ENCODE results near the gene MTARC1.
A peak's percentile ranks its signal among the peaks of the same experiment; 100 is the strongest.

The MTARC1 gene

DNA sequence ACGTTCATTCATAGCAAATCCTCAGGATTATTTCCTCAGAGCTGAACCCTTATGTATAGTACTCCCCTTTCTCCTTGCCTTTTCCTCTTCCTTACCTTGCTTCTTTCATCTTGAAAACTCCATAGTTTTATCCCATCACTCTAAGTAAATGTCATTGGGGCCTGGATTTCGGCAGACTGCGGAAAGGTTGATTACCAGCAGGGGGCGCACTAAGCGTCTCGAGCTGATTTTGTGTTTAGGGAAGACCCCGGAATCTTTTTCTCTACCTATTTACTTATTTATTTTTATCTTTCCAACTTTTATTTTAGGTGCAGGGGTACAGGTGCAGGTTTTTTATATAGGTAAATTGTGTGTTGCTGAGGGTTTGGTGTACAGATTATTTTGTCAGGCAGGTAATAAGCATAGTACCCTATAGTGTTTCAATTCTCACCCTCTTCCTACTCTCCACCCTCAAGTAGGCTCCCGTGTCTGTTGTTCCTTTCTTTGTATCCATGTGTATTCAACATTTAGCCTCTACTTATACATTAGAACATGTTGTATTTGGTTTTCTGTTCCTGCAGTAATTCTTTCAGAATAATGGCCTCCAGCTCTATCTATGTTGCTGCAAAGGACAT, 11.4 kb upstream of the MTARC1 start:
- Histone ChIP-seq H3K9ac (ENCODE audit: low read length) (no peak overlapping the region), H3K36me3 (ENCODE audit: insufficient read depth, low read length) (peaks cover 17% of the 10 kb centered on the region), H3K27me3 (ENCODE audit: control insufficient read depth in 1 of 2, insufficient read depth in 2 of 2, low read length in 2 of 2) (no peaks in the 10 kb centered on the region), H3K27ac (ENCODE audit: low read depth, low read length) (no peak overlapping the region), H3K9me3 (ENCODE audit: low read length) (no peaks in the 10 kb centered on the region), H3K4me1 (ENCODE audit: insufficient read depth, low read length) (no peaks in the 10 kb centered on the region), H3K4me3 (ENCODE audit: low read depth in 1 of 2, low read length in 2 of 2) (no peak overlapping the region)

DNA sequence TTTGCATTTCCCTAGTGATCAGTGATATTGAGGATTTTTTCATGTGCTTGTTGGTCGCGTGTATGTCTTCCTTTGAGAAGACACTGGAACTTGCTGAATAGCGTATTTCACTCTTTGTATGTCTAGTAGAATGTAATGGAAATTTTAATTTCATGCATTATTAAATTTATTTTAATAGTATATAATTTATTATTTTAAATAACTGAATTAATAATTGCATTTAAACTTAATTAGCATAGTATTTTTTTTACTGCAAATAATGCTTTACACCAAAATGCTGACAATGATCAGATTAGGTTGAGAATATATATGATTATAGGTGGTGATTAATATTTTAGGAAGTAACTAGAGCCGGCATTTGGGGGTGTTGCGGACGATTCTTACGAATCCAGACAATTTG, 10.5 kb upstream of the MTARC1 start:
- Histone ChIP-seq H3K27me3 (ENCODE audit: control insufficient read depth in 1 of 2, insufficient read depth in 2 of 2, low read length in 2 of 2) (no peaks in the 10 kb centered on the region), H3K4me3 (ENCODE audit: low read depth in 1 of 2, low read length in 2 of 2) (no peak overlapping the region), H3K27ac (ENCODE audit: low read depth, low read length) (no peak overlapping the region), H3K4me1 (ENCODE audit: insufficient read depth, low read length) (no peaks in the 10 kb centered on the region), H3K36me3 (ENCODE audit: insufficient read depth, low read length) (peaks cover 8% of the 10 kb centered on the region), H3K9me3 (ENCODE audit: low read length) (no peaks in the 10 kb centered on the region), H3K9ac (ENCODE audit: low read length) (no peak overlapping the region)

DNA sequence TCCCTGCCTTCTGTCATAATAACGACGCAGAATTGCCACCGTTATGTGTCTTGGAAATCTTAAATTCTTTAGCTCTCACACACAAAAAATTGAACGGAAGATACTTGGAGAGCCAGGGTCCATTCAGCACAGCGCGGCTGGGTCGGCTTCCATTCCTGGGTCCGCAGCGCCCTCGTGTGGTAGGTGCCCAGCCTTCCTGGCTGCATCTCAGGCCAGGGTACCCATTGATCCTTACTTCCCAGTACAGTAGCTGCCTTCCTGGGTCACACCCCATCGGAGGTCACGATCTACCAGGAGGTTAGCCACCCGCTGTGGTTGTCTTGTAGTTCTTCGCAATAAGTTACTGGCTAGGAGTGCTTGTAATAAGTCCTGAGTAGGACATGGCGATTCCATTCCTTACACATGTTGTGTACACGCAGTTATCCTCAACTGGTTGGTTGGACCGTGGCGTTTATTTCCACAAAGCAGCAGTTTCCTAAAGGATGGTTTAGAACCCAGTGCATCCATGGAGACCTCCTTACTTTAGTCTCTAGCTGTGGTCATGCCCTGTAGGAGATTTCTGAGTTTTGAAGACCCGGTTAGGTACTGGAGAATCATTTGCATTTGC, 9.9 kb upstream of the MTARC1 start:
- Histone ChIP-seq H3K4me3 (ENCODE audit: low read depth in 1 of 2, low read length in 2 of 2) (no peak overlapping the region), H3K9ac (ENCODE audit: low read length) (no peak overlapping the region), H3K4me1 (ENCODE audit: insufficient read depth, low read length) (no peaks in the 10 kb centered on the region), H3K36me3 (ENCODE audit: insufficient read depth, low read length) (peaks cover 8% of the 10 kb centered on the region), H3K9me3 (ENCODE audit: low read length) (no peaks in the 10 kb centered on the region), H3K27ac (ENCODE audit: low read depth, low read length) (no peak overlapping the region), H3K27me3 (ENCODE audit: control insufficient read depth in 1 of 2, insufficient read depth in 2 of 2, low read length in 2 of 2) (no peaks in the 10 kb centered on the region)

DNA sequence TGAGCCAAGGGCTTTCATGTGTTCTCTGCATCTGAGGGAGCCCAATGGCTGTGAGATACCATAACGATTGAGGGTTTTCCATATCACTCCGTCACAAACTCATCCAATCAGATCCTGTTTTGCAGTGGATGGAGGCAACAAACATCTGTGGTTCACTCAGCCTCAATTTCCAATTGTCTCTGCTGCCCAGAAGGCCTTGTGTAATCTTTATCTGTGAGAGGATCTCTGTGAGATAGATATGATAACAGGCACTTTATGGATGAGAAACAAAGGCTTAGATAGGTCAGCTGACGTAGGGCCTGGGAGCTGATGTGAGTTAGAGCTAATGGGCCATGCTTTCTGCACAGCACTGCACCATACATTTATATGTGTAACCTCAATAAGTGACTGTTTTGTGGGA, 3.3 kb upstream of the MTARC1 start:
- H3K9ac ChIP-seq (ENCODE audit: low read length), result no peak overlapping the region
- H3K9me3 ChIP-seq (ENCODE audit: low read length), result no peaks in the 10 kb centered on the region
- H3K27ac ChIP-seq (ENCODE audit: low read depth, low read length), result no peak overlapping the region
- no peaks in the 10 kb centered on the region for H3K27me3 ChIP-seq (ENCODE audit: control insufficient read depth in 1 of 2, insufficient read depth in 2 of 2, low read length in 2 of 2)
- H3K4me1 ChIP-seq (ENCODE audit: insufficient read depth, low read length), result peaks cover 21% of the 10 kb centered on the region
- H3K4me3 ChIP-seq (ENCODE audit: low read depth in 1 of 2, low read length in 2 of 2), result no peak overlapping the region
- peaks cover 8% of the 10 kb centered on the region for H3K36me3 ChIP-seq (ENCODE audit: insufficient read depth, low read length)

DNA sequence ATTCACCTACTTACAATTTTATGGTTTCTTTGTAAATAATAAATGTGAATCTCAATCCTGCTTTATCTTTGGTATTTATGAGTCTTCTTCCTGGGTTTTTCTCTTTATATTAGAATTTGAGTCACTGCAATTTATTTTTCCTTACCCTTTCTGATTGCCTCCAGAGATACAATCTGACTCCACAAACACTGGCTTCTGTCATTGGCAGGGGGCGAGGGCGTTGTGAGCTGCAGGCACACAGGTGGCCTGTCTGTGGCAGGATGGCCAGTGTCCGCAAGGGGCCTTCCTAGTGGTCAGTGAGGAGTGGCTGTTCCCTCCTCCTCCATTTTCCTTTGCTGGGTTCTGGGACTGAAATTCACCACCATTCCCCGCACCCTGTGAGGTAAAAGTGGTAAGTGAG, 2.0 kb upstream of the MTARC1 start:
- Histone ChIP-seq H3K27me3 (ENCODE audit: control insufficient read depth in 1 of 2, insufficient read depth in 2 of 2, low read length in 2 of 2) (no peaks in the 10 kb centered on the region), H3K4me3 (ENCODE audit: low read depth in 1 of 2, low read length in 2 of 2) (no peak overlapping the region), H3K36me3 (ENCODE audit: insufficient read depth, low read length) (peaks cover 6% of the 10 kb centered on the region), H3K9me3 (ENCODE audit: low read length) (no peaks in the 10 kb centered on the region), H3K9ac (ENCODE audit: low read length) (no peak overlapping the region), H3K27ac (ENCODE audit: low read depth, low read length) (no peak overlapping the region), H3K4me1 (ENCODE audit: insufficient read depth, low read length) (peaks cover 21% of the 10 kb centered on the region)

DNA sequence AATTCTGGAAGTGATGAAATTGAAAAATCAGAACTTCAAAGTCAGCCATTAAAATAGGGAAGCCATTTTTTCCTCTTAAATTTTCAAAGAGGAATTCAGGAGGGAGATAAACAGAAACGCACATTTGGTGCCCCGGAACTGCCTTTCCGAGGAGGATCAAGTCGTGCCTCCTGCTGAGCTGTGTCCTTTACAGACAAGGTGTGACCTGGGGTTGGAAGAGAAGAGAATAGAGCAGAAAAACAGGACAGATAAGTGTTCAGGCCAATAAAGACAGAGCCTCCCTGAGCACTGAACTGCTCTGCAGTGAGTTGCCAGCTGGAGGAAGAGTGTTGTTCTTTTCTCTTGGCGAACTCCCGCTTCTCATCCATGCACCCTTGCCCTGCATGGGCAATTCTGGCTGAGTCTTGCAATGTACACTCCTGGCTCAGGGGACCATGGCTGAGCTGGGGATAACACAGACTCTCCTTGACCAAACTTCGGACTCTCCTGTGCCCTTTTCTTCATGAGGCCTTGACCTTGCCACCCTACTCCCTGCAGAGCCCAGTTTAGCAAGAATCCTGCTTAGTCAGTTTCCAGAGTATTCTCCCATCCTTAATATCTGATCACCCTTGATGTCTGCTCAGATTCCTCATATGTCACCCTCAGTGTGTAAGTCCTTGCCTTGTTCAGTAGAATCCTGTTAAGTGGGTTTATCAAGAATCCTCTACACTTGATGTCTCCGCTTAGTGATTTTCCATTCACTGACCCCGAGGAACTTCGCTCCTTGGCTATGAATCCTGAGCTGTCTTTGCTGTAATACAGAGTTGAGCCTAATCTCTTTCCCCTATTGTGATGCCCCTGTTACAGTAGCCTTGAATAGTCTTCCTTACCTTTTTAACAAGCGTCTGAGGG, 1.3 kb upstream of the MTARC1 start:
- peak overlapping the region; percentile 71 for H3K27ac ChIP-seq (ENCODE audit: low read depth, low read length)
- peaks cover 21% of the 10 kb centered on the region for H3K4me1 ChIP-seq (ENCODE audit: insufficient read depth, low read length)
- H3K4me3 ChIP-seq (ENCODE audit: low read depth in 1 of 2, low read length in 2 of 2), result peak overlapping the region in 1 of 2 donors; percentile 70
- H3K9ac ChIP-seq (ENCODE audit: low read length), result no peak overlapping the region
- H3K9me3 ChIP-seq (ENCODE audit: low read length), result no peaks in the 10 kb centered on the region
- H3K36me3 ChIP-seq (ENCODE audit: insufficient read depth, low read length), result no peaks in the 10 kb centered on the region
- H3K27me3 ChIP-seq (ENCODE audit: control insufficient read depth in 1 of 2, insufficient read depth in 2 of 2, low read length in 2 of 2), result no peaks in the 10 kb centered on the region

DNA sequence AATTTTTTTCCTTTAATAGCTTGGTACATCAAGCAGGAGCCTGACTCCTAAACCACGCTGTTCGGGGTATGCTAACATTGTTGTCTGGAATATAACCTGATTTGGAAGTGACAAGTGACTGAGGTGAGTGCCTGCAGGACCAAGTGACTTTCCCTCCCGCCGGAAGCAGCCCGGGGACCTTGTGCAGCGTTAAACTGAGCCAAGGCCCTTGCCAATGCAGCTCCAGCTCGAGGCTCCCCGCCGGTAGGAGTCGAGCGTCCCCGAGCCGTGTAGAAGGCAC, 716 bp upstream of the MTARC1 start:
- H3K9me3 ChIP-seq (ENCODE audit: low read length), result no peaks in the 10 kb centered on the region
- H3K27ac ChIP-seq (ENCODE audit: low read depth, low read length), result peak overlapping the region; percentile 71
- H3K27me3 ChIP-seq (ENCODE audit: control insufficient read depth in 1 of 2, insufficient read depth in 2 of 2, low read length in 2 of 2), result no peaks in the 10 kb centered on the region
- peak overlapping the region; percentile 37 for H3K9ac ChIP-seq (ENCODE audit: low read length)
- peaks cover 21% of the 10 kb centered on the region for H3K4me1 ChIP-seq (ENCODE audit: insufficient read depth, low read length)
- H3K36me3 ChIP-seq (ENCODE audit: insufficient read depth, low read length), result no peaks in the 10 kb centered on the region
- peak overlapping the region; percentile 66 to 70 for H3K4me3 ChIP-seq (ENCODE audit: low read depth in 1 of 2, low read length in 2 of 2)

DNA sequence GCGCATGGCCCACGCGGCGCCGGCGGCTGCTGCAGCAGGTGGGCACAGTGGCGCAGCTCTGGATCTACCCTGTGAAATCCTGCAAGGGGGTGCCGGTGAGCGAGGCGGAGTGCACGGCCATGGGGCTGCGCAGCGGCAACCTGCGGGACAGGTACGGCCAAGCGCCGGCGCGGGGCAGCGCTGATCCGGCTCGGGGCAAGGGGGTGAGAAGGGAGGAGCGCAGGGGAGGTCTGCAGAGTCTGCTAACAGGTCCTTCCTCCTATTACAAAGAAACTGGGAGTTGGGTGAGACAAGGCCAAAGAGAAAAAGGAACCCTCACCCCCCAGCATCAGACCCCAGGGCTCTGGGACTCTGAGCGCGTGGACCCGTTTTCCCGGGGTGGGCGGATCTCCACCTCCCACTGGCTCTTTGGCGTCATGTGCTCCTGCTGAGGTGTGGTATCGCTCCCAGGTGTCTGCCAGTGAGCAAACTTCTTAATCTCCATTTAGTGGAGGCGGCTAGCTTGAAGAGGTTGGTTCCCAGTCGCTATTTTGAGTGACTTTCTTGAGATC, 431 bp downstream of the MTARC1 start:
- H3K27me3 ChIP-seq (ENCODE audit: control insufficient read depth in 1 of 2, insufficient read depth in 2 of 2, low read length in 2 of 2), result no peaks in the 10 kb centered on the region
- H3K9me3 ChIP-seq (ENCODE audit: low read length), result no peaks in the 10 kb centered on the region
- H3K27ac ChIP-seq (ENCODE audit: low read depth, low read length), result peak overlapping the region; percentile 42
- H3K9ac ChIP-seq (ENCODE audit: low read length), result peak overlapping the region; percentile 59
- H3K4me3 ChIP-seq (ENCODE audit: low read depth in 1 of 2, low read length in 2 of 2), result peak overlapping the region; percentile 66 to 70
- no peaks in the 10 kb centered on the region for H3K36me3 ChIP-seq (ENCODE audit: insufficient read depth, low read length)
- H3K4me1 ChIP-seq (ENCODE audit: insufficient read depth, low read length), result peaks cover 21% of the 10 kb centered on the region

DNA sequence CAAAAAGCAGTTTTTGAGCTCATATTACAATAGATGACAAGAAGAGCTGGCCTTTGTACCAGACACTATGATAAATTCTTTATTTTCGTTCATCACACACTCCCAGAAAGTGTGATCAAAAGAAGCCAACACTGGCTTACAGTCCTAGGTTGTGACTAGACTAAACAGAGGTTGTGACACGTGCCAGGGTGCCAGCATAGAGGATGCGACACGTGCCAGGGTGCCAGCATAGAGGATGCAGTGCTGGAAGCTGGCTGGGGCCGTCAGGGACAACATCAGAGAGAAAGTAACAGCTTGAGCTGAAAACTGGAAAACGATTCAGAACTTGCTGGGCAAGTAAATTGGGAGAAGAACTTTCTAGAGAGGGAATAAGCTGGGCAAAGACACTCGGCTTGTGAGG, 2.2 kb downstream of the MTARC1 start:
- no peak overlapping the region for H3K4me3 ChIP-seq (ENCODE audit: low read depth in 1 of 2, low read length in 2 of 2)
- no peaks in the 10 kb centered on the region for H3K9me3 ChIP-seq (ENCODE audit: low read length)
- H3K4me1 ChIP-seq (ENCODE audit: insufficient read depth, low read length), result peaks cover 21% of the 10 kb centered on the region
- H3K9ac ChIP-seq (ENCODE audit: low read length), result no peak overlapping the region
- H3K36me3 ChIP-seq (ENCODE audit: insufficient read depth, low read length), result no peaks in the 10 kb centered on the region
- H3K27ac ChIP-seq (ENCODE audit: low read depth, low read length), result no peak overlapping the region
- no peaks in the 10 kb centered on the region for H3K27me3 ChIP-seq (ENCODE audit: control insufficient read depth in 1 of 2, insufficient read depth in 2 of 2, low read length in 2 of 2)

DNA sequence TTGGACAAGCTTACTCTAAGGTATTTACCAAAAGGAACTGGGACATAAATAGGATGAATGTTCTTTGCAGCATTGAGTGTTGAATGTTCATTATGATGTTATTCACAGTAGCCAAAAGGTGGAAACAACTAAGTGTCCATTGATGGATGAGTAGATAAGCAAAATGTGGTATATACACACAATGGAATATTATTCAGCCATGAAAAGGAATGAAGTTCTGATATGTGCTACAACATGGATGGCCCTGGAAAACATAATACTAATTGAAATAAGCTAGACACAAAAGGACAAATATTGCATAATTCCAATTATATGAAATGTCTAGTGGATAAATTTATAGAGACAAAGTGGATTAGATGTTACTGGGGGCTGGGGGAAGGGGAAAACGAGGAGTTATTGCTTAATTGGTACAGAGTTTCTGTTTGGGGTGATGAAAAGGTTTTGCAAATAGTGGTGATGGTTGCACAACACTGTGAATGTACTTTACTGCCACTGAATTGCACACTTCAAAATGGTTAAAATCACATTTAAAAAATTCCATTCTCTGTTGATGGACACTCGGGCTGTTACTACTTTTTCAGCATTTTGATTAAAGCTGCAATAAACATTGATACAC, 2.9 kb downstream of the MTARC1 start:
- no peaks in the 10 kb centered on the region for H3K9me3 ChIP-seq (ENCODE audit: low read length)
- peaks cover 21% of the 10 kb centered on the region for H3K4me1 ChIP-seq (ENCODE audit: insufficient read depth, low read length)
- H3K9ac ChIP-seq (ENCODE audit: low read length), result no peak overlapping the region
- H3K36me3 ChIP-seq (ENCODE audit: insufficient read depth, low read length), result no peaks in the 10 kb centered on the region
- no peaks in the 10 kb centered on the region for H3K27me3 ChIP-seq (ENCODE audit: control insufficient read depth in 1 of 2, insufficient read depth in 2 of 2, low read length in 2 of 2)
- H3K27ac ChIP-seq (ENCODE audit: low read depth, low read length), result no peak overlapping the region
- no peak overlapping the region for H3K4me3 ChIP-seq (ENCODE audit: low read depth in 1 of 2, low read length in 2 of 2)

DNA sequence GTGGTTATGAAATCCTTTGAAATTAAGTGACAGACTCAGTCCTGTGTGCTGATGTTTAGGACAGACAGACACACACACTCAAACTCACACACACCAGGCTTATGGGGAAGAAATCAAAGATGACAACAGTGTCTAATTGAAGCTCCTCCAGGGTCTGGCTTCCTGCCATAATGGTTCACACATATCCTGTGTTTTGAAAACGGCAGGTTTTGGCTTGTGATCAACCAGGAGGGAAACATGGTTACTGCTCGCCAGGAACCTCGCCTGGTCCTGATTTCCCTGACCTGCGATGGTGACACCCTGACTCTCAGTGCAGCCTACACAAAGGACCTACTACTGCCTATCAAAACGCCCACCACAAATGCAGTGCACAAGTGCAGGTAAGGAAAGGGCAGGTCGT, 4.6 kb downstream of the MTARC1 start:
- H3K27ac ChIP-seq (ENCODE audit: low read depth, low read length), result peak overlapping the region; percentile 50

More for the DNA sequence above, 4.6 kb downstream of the MTARC1 start:
- Histone ChIP-seq H3K9me3 (ENCODE audit: low read length) (no peaks in the 10 kb centered on the region), H3K4me3 (ENCODE audit: low read depth in 1 of 2, low read length in 2 of 2) (no peak overlapping the region), H3K4me1 (ENCODE audit: insufficient read depth, low read length) (peaks cover 13% of the 10 kb centered on the region), H3K27me3 (ENCODE audit: control insufficient read depth in 1 of 2, insufficient read depth in 2 of 2, low read length in 2 of 2) (no peaks in the 10 kb centered on the region), H3K9ac (ENCODE audit: low read length) (no peak overlapping the region), H3K36me3 (ENCODE audit: insufficient read depth, low read length) (peaks cover under 1% of the 10 kb centered on the region)

Data from muscle layer of colon (tissue), 2 donors.